K562 (cell line): ENCODE results near the gene IRX5. TPM values are rescaled to one million over a fixed set of nuclear protein-coding genes. Genes with fewer than 3 reads are reported as not detected.

ENCODE experiments used
- BACH1 ChIP-seq: fragments of 200-800 bp; sonication (Bioruptor generic); IDR thresholded peaks from 2 replicates; pipeline ENCODE4 v1.6.1; 2016; ENCODE audit warnings: missing genetic modification characterization, missing compliant biosample characterization
- CREBBP ChIP-seq: IDR thresholded peaks from one replicate; pipeline ENCODE4 v1.6.1; 2012; ENCODE audit warnings: low read depth, mild to moderate bottlenecking, control low read depth, inconsistent platforms, low read length
- CSDE1 ChIP-seq, 2 experiments: fragments of 450-650 bp; IDR thresholded peaks; 2 replicates each; pipeline ENCODE4 v1.6.1; 2016; ENCODE audit warnings: mild to moderate bottlenecking in 1 of 2
- DNMT1 ChIP-seq: fragments of 450-650 bp; IDR thresholded peaks from 2 replicates; pipeline ENCODE4 v1.6.1; 2016; ENCODE audit warnings: antibody characterized with exemption, mild to moderate bottlenecking
- KAT7 ChIP-seq: sonication (generic); formaldehyde crosslinking; IDR thresholded peaks from 2 replicates; pipeline ENCODE4 v1.8.0; 2022; ENCODE audit warnings: missing genetic modification reagents, mild to moderate bottlenecking, borderline replicate concordance
- MNT ChIP-seq, 2 experiments: fragments of 450-650 bp; conservative IDR thresholded peaks; 2 replicates each; pipeline ENCODE4 v1.6.1; 2017; ENCODE audit warnings: mild to moderate bottlenecking in 2 of 2, moderate library complexity in 2 of 2
- NR2C2 ChIP-seq, 2 experiments: fragments of 200-800 bp in 1 of 2; sonication (Bioruptor generic) in 1 of 2; sonication (generic) in 1 of 2; formaldehyde crosslinking in 1 of 2; IDR thresholded peaks; 2 replicates each; pipeline versions ENCODE4 v1.6.1 to v1.8.0; 2016 to 2022; ENCODE audit warnings: mild to moderate bottlenecking in 1 of 2, missing compliant biosample characterization in 1 of 2, missing genetic modification characterization in 1 of 2, missing genetic modification reagents in 1 of 2
- NRF1 ChIP-seq, 2 experiments: fragments of 450-650 bp; IDR thresholded peaks in 1 of 2; conservative IDR thresholded peaks in 1 of 2; 2 replicates each; pipeline ENCODE4 v1.6.1; 2014; ENCODE audit warnings: mild to moderate bottlenecking in 2 of 2
- SMARCA4 ChIP-seq: fragments of 450-650 bp; IDR thresholded peaks from 2 replicates; pipeline ENCODE4 v1.6.1; 2016
- TAF1 ChIP-seq: IDR thresholded peaks from 2 replicates; pipeline ENCODE4 v1.6.1; 2011; ENCODE audit warnings: mild to moderate bottlenecking, low read length, moderate library complexity; ENCODE audit not compliant: insufficient read depth, control insufficient read depth, severe bottlenecking; ENCODE audit errors: extremely low read depth
- TAF15 ChIP-seq: fragments of 200-400 bp; formaldehyde crosslinking; IDR thresholded peaks from 2 replicates; pipeline ENCODE4 v1.6.1; 2017; ENCODE audit warnings: mild to moderate bottlenecking, low read depth, low read length, moderate library complexity
- TCF7 ChIP-seq: sonication (generic); IDR thresholded peaks from 2 replicates; pipeline ENCODE4 v1.6.1; 2016; ENCODE audit warnings: antibody characterized with exemption, borderline replicate concordance
- ZFP91 ChIP-seq: sonication (generic); formaldehyde crosslinking; IDR thresholded peaks from 2 replicates; pipeline ENCODE4 v1.8.0; 2022; ENCODE audit warnings: mild to moderate bottlenecking, missing genetic modification reagents
- ZNF253 ChIP-seq: fragments of 250-450 bp; sonication (Bioruptor Pico); conservative IDR thresholded peaks from 2 replicates; pipeline ENCODE4 v1.6.1; 2021; ENCODE audit warnings: mild to moderate bottlenecking
- polyA plus RNA-seq, 8 experiments: library from polyadenylated mRNA; depleted of rRNA in 4 of 8; stranded (reverse) in 5 of 8; unstranded in 3 of 8; fragments of >200 nt; fragmentation: Nextera tagmentation in 2 of 8; fragmentation: Illumina TruSeq in 1 of 8; extraction: Ambion mirVana in 2 of 8; extraction: Trizol in 1 of 8; gene quantifications; 2 replicates each; pipeline versions ENCODE4 v1.2.1 to v1.2.3, GENCODE V29; 2011 to 2014; ENCODE audit warnings: inconsistent platforms in 1 of 8, missing spikeins in 1 of 8
- total RNA-seq, 7 experiments: library from RNA; depleted of rRNA in 6 of 7; stranded (reverse); fragments of >200 nt in 6 of 7; fragmentation: Illumina TruSeq in 2 of 7; extraction: Trizol in 2 of 7; gene quantifications; 2 replicates each; pipeline versions ENCODE4 v1.2.1 to v1.2.3, GENCODE V29; 2011 to 2021; ENCODE audit warnings: low replicate concordance in 1 of 7
- TF ChIP-seq, protein P1 (sequence below), 2 experiments: fragments of 200-800 bp in 1 of 2; sonication (Bioruptor generic) in 1 of 2; sonication (generic) in 1 of 2; formaldehyde crosslinking in 1 of 2; IDR thresholded peaks in 1 of 2; conservative IDR thresholded peaks in 1 of 2; 2 replicates each; pipeline versions ENCODE4 v1.5.0 to v1.6.1; 2016 to 2020; ENCODE audit warnings: missing compliant biosample characterization in 1 of 2, missing genetic modification characterization in 1 of 2, missing genetic modification reagents in 1 of 2
- TF ChIP-seq, protein P2 (sequence below): fragments of 450-650 bp; IDR thresholded peaks from 2 replicates; pipeline ENCODE4 v1.7.1; 2018; ENCODE audit warnings: mild to moderate bottlenecking, low read depth; ENCODE audit not compliant: partially characterized antibody
- TF ChIP-seq, protein P3 (sequence below): fragments of 450-650 bp; formaldehyde crosslinking; IDR thresholded peaks from 2 replicates; pipeline ENCODE4 v1.4.0; 2022; ENCODE audit warnings: missing genetic modification characterization

Gene IRX5
- total and polyA plus RNA-seq, 9 of the 15 experiments (the other 6 are each of a cell fraction or from before 2014, with no cell fraction given), result 0.20 to 4.2 (median 0.94) TPM

DNA sequence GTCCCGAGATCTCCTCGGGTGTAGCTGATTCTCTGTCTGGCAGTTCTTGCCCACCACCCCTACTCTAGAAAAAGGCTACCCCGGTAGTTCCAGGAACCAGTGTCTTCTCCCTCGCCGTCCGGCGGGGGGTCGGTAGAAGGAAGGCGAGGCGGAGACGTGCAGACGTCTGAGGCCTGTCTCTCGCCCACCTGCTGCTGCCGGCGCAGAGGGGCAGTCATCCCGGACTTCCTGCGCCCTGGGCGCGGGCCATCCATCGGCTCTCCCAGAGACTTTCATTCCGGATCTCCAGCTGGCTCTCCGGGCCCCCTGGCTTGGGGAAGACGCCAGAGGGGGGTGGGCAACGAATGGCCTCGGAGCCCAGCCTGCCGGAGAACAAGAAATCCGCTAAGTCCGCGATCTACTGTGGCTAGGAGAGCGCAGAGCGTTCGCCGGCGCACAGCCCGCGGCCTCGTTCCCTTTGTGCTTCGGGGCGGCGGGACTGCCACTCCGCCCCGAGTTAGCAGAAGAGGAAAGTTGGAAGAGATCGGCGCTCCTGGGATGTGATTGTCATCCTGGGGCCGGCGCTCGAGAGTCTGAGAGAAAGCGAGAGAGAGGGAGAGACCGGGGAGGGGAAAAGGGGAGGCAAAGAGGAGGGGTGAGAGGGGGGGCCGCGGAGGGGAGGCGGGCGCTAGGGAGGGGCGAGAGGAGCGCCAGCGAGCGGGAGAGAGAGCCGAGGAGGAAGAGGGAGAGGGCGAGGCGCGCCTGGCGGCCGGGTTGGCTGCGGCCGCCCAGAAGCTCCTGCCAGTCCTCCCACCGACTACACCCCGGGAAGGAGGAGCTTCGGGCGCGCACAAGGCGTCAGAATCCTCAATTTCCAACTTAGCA lies at the start of gene IRX5 (continued):
- TF ChIP-seq TAF1 (peak; percentile 20), BACH1 (no peak), TCF7 (no peak), ZFP91 (CRISPR knock-in tag) (no peak), SMARCA4 (0 out of 2 replicates have a peak, but pooled peaks have one; percentile 24), CSDE1 (IDR thresholded peaks at IDR 0.05) (no peak), CREBBP (no peak), TAF15 (no peak), ZNF253 (CRISPR knock-in tag) (no peak), MNT (conservative IDR thresholded peaks at IDR 0.05) (peak; percentile 38 to 55; a peak in 1 of 4 replicates), NRF1 (conservative IDR thresholded peaks at IDR 0.05 in 1 of 2, IDR thresholded peaks at IDR 0.05 in 1 of 2) (peak; percentile 22 to 53; a peak in 2 of 4 replicates), NR2C2 (CRISPR knock-in tag; IDR thresholded peaks at IDR 0.05) (no peak), NR2C2 (tag; IDR thresholded peaks at IDR 0.05) (no peak), DNMT1 (no peak), KAT7 (CRISPR knock-in tag) (no peak)
- TF ChIP-seq, protein P1, sequence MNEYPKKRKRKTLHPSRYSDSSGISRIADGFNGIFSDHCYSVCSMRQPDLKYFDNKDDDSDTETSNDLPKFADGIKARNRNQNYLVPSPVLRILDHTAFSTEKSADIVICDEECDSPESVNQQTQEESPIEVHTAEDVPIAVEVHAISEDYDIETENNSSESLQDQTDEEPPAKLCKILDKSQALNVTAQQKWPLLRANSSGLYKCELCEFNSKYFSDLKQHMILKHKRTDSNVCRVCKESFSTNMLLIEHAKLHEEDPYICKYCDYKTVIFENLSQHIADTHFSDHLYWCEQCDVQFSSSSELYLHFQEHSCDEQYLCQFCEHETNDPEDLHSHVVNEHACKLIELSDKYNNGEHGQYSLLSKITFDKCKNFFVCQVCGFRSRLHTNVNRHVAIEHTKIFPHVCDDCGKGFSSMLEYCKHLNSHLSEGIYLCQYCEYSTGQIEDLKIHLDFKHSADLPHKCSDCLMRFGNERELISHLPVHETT (CRISPR knock-in tag; conservative IDR thresholded peaks at IDR 0.05 in 1 of 2, IDR thresholded peaks at IDR 0.05 in 1 of 2), result no peak
- TF ChIP-seq, protein P2, sequence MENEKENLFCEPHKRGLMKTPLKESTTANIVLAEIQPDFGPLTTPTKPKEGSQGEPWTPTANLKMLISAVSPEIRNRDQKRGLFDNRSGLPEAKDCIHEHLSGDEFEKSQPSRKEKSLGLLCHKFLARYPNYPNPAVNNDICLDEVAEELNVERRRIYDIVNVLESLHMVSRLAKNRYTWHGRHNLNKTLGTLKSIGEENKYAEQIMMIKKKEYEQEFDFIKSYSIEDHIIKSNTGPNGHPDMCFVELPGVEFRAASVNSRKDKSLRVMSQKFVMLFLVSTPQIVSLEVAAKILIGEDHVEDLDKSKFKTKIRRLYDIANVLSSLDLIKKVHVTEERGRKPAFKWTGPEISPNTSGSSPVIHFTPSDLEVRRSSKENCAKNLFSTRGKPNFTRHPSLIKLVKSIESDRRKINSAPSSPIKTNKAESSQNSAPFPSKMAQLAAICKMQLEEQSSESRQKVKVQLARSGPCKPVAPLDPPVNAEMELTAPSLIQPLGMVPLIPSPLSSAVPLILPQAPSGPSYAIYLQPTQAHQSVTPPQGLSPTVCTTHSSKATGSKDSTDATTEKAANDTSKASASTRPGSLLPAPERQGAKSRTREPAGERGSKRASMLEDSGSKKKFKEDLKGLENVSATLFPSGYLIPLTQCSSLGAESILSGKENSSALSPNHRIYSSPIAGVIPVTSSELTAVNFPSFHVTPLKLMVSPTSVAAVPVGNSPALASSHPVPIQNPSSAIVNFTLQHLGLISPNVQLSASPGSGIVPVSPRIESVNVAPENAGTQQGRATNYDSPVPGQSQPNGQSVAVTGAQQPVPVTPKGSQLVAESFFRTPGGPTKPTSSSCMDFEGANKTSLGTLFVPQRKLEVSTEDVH, result no peak
- TF ChIP-seq, protein P3, sequence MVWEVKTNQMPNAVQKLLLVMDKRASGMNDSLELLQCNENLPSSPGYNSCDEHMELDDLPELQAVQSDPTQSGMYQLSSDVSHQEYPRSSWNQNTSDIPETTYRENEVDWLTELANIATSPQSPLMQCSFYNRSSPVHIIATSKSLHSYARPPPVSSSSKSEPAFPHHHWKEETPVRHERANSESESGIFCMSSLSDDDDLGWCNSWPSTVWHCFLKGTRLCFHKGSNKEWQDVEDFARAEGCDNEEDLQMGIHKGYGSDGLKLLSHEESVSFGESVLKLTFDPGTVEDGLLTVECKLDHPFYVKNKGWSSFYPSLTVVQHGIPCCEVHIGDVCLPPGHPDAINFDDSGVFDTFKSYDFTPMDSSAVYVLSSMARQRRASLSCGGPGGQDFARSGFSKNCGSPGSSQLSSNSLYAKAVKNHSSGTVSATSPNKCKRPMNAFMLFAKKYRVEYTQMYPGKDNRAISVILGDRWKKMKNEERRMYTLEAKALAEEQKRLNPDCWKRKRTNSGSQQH, result no peak
